Ishikawa (cell line): ENCODE results near the gene PRR12.

Source experiments
- CEBPB ChIP-seq: IDR thresholded peaks from 2 replicates; pipeline ENCODE4 v1.6.1; 2012
- CREB1 ChIP-seq: IDR thresholded peaks from 2 replicates; pipeline ENCODE4 v1.6.1; 2012; ENCODE audit warnings: low read depth
- EGR1 ChIP-seq: IDR thresholded peaks from 2 replicates; pipeline ENCODE4 v1.6.1; 2012
- EP300 ChIP-seq: IDR thresholded peaks from 2 replicates; pipeline ENCODE4 v1.6.1; 2012; ENCODE audit warnings: borderline replicate concordance
- FOXM1 ChIP-seq: IDR thresholded peaks from 2 replicates; pipeline ENCODE4 v1.6.1; 2012; ENCODE audit warnings: low read depth, borderline replicate concordance
- MAX ChIP-seq: IDR thresholded peaks from 2 replicates; pipeline ENCODE4 v1.6.1; 2012
- NFIC ChIP-seq: IDR thresholded peaks from 2 replicates; pipeline ENCODE4 v1.6.1; 2012
- RAD21 ChIP-seq: IDR thresholded peaks from 2 replicates; pipeline ENCODE4 v1.6.1; 2012; ENCODE audit warnings: low read depth
- REST ChIP-seq: IDR thresholded peaks from 2 replicates; pipeline ENCODE4 v1.6.1; 2012; ENCODE audit warnings: low read depth, mild to moderate bottlenecking
- TAF1 ChIP-seq: IDR thresholded peaks from 2 replicates; pipeline ENCODE4 v1.6.1; 2012; ENCODE audit warnings: low read depth, mild to moderate bottlenecking
- TCF12 ChIP-seq: IDR thresholded peaks from 2 replicates; pipeline ENCODE4 v1.6.1; 2012; ENCODE audit warnings: low read depth
- TEAD4 ChIP-seq: IDR thresholded peaks from 2 replicates; pipeline ENCODE4 v1.6.1; 2012
- USF1 ChIP-seq: IDR thresholded peaks from 2 replicates; pipeline ENCODE4 v1.6.1; 2012
- YY1 ChIP-seq: IDR thresholded peaks from 2 replicates; pipeline ENCODE4 v1.6.1; 2012; ENCODE audit warnings: low read depth
- ZBTB7A ChIP-seq: IDR thresholded peaks from 2 replicates; pipeline ENCODE4 v1.6.1; 2012; ENCODE audit warnings: low read depth

Gene PRR12

GRCh38 chr19:49570138-49570856 lies 20.7 kb upstream of the PRR12 start:
- TF ChIP-seq EGR1 (no peak), ZBTB7A (0 out of 2 replicates have a peak, but pooled peaks have one; percentile 37), RAD21 (peak; percentile 77)

GRCh38 chr19:49570997-49571676 lies 19.8 kb upstream of the PRR12 start:
- no peak for TF ChIP-seq TAF1
- TF ChIP-seq MAX = no peak
- TF ChIP-seq YY1 = no peak
- TF ChIP-seq FOXM1 = no peak
- no peak for TF ChIP-seq ZBTB7A
- TF ChIP-seq TCF12 = no peak
- no peak for TF ChIP-seq TEAD4
- no peak for TF ChIP-seq REST
- TF ChIP-seq EGR1 = no peak
- TF ChIP-seq RAD21 = no peak
- no peak for TF ChIP-seq CREB1
- TF ChIP-seq CEBPB = no peak
- TF ChIP-seq NFIC = no peak
- TF ChIP-seq USF1 = no peak
- no peak for TF ChIP-seq EP300

GRCh38 chr19:49573009-49573408 lies 18.0 kb upstream of the PRR12 start:
- TF ChIP-seq RAD21 (no peak), ZBTB7A (no peak), CREB1 (no peak), TAF1 (no peak), TEAD4 (no peak), CEBPB (no peak), NFIC (no peak), REST (no peak), YY1 (no peak), TCF12 (no peak), USF1 (no peak), FOXM1 (no peak), EGR1 (no peak), EP300 (no peak), MAX (no peak)

- TF ChIP-seq NFIC (no peak), USF1 (no peak), MAX (no peak), EP300 (no peak), TCF12 (no peak), ZBTB7A (no peak), CREB1 (no peak), EGR1 (no peak), CEBPB (no peak)
These were observed 17.6 kb upstream of the PRR12 start for GRCh38 chr19:49573425-49573824.

GRCh38 chr19:49574206-49574755 lies 16.7 kb upstream of the PRR12 start:
- no peak for TF ChIP-seq RAD21
- no peak for TF ChIP-seq CREB1
- no peak for TF ChIP-seq USF1
- TF ChIP-seq CEBPB = no peak
- no peak for TF ChIP-seq TEAD4
- TF ChIP-seq EP300 = no peak
- no peak for TF ChIP-seq FOXM1
- TF ChIP-seq TAF1 = no peak
- TF ChIP-seq NFIC = no peak
- no peak for TF ChIP-seq ZBTB7A
- TF ChIP-seq EGR1 = no peak
- no peak for TF ChIP-seq TCF12
- TF ChIP-seq YY1 = no peak
- no peak for TF ChIP-seq REST
- TF ChIP-seq MAX = no peak
